ENCODE results near the gene PPP1R14D.

PPP1R14D gene

GRCh38 chr15:40775007-40775406 lies 53.5 kb downstream of the PPP1R14D start:
- DNase-seq (ENCODE audit: low read depth) = no peak
- no peak overlapping the region for H3K9ac ChIP-seq (ENCODE audit: low read length)
- H3K4me1 ChIP-seq (ENCODE audit: control insufficient read depth, insufficient read depth, low read length) = peaks cover 24% of the 10 kb centered on the region
- no peaks in the 10 kb centered on the region for H3K27me3 ChIP-seq (replicated peaks; ENCODE audit: control insufficient read depth, insufficient read depth, low read length)
- peaks cover 59% of the 10 kb centered on the region for H3K36me3 ChIP-seq (ENCODE audit: control insufficient read depth, insufficient read depth, low read length, severe bottlenecking)
- H3K9me3 ChIP-seq (ENCODE audit: control insufficient read depth, low read length) = no peaks in the 10 kb centered on the region
- no peak overlapping the region for H3K4me3 ChIP-seq (ENCODE audit: low read length)

GRCh38 chr15:40773902-40774301 lies 54.6 kb downstream of the PPP1R14D start:
- H3K27me3 ChIP-seq (replicated peaks; ENCODE audit: control insufficient read depth, insufficient read depth, low read length) = no peaks in the 10 kb centered on the region
- peaks cover 52% of the 10 kb centered on the region for H3K36me3 ChIP-seq (ENCODE audit: control insufficient read depth, insufficient read depth, low read length, severe bottlenecking)
- H3K4me3 ChIP-seq (ENCODE audit: low read length) = no peak overlapping the region
- H3K9ac ChIP-seq (ENCODE audit: low read length) = no peak overlapping the region
- DNase-seq (ENCODE audit: low read depth) = no peak
- H3K9me3 ChIP-seq (ENCODE audit: control insufficient read depth, low read length) = no peaks in the 10 kb centered on the region
- peaks cover 27% of the 10 kb centered on the region for H3K4me1 ChIP-seq (ENCODE audit: control insufficient read depth, insufficient read depth, low read length)

GRCh38 chr15:40773496-40773895 lies 55.0 kb downstream of the PPP1R14D start:
- H3K27me3 ChIP-seq (replicated peaks; ENCODE audit: control insufficient read depth, insufficient read depth, low read length) = no peaks in the 10 kb centered on the region
- no peak for DNase-seq (ENCODE audit: low read depth)
- H3K4me1 ChIP-seq (ENCODE audit: control insufficient read depth, insufficient read depth, low read length) = peaks cover 27% of the 10 kb centered on the region
- H3K9me3 ChIP-seq (ENCODE audit: control insufficient read depth, low read length) = no peaks in the 10 kb centered on the region
- H3K36me3 ChIP-seq (ENCODE audit: control insufficient read depth, insufficient read depth, low read length, severe bottlenecking) = peaks cover 48% of the 10 kb centered on the region
- no peak overlapping the region for H3K9ac ChIP-seq (ENCODE audit: low read length)
- H3K4me3 ChIP-seq (ENCODE audit: low read length) = no peak overlapping the region

GRCh38 chr15:40772014-40772413 lies 56.5 kb downstream of the PPP1R14D start:
- H3K36me3 ChIP-seq (ENCODE audit: control insufficient read depth, insufficient read depth, low read length, severe bottlenecking) = peaks cover 49% of the 10 kb centered on the region
- no peak for DNase-seq (ENCODE audit: low read depth)
- H3K4me1 ChIP-seq (ENCODE audit: control insufficient read depth, insufficient read depth, low read length) = peaks cover 29% of the 10 kb centered on the region
- no peaks in the 10 kb centered on the region for H3K27me3 ChIP-seq (replicated peaks; ENCODE audit: control insufficient read depth, insufficient read depth, low read length)
- H3K9me3 ChIP-seq (ENCODE audit: control insufficient read depth, low read length) = no peaks in the 10 kb centered on the region
- H3K4me3 ChIP-seq (ENCODE audit: low read length) = no peak overlapping the region
- H3K9ac ChIP-seq (ENCODE audit: low read length) = no peak overlapping the region

GRCh38 chr15:40771242-40771641 lies 57.3 kb downstream of the PPP1R14D start:
- peaks cover 29% of the 10 kb centered on the region for H3K4me1 ChIP-seq (ENCODE audit: control insufficient read depth, insufficient read depth, low read length)
- H3K36me3 ChIP-seq (ENCODE audit: control insufficient read depth, insufficient read depth, low read length, severe bottlenecking) = peaks cover 44% of the 10 kb centered on the region
- no peaks in the 10 kb centered on the region for H3K9me3 ChIP-seq (ENCODE audit: control insufficient read depth, low read length)
- DNase-seq (ENCODE audit: low read depth) = no peak
- H3K27me3 ChIP-seq (replicated peaks; ENCODE audit: control insufficient read depth, insufficient read depth, low read length) = no peaks in the 10 kb centered on the region
- H3K4me3 ChIP-seq (ENCODE audit: low read length) = no peak overlapping the region
- no peak overlapping the region for H3K9ac ChIP-seq (ENCODE audit: low read length)

- no peak overlapping the region for H3K9ac ChIP-seq (ENCODE audit: low read length)
- H3K36me3 ChIP-seq (ENCODE audit: control insufficient read depth, insufficient read depth, low read length, severe bottlenecking) = peaks cover 34% of the 10 kb centered on the region
- H3K4me1 ChIP-seq (ENCODE audit: control insufficient read depth, insufficient read depth, low read length) = peaks cover 38% of the 10 kb centered on the region
- no peak overlapping the region for H3K4me3 ChIP-seq (ENCODE audit: low read length)
- no peaks in the 10 kb centered on the region for H3K27me3 ChIP-seq (replicated peaks; ENCODE audit: control insufficient read depth, insufficient read depth, low read length)
- no peaks in the 10 kb centered on the region for H3K9me3 ChIP-seq (ENCODE audit: control insufficient read depth, low read length)
- DNase-seq (ENCODE audit: low read depth) = no peak
Measured at GRCh38 chr15:40770147-40770721, 58.3 kb downstream of the PPP1R14D start.

- Histone ChIP-seq H3K9me3 (ENCODE audit: control insufficient read depth, low read length) (no peaks in the 10 kb centered on the region), H3K4me3 (ENCODE audit: low read length) (no peak within 1 kb of the TSS), H3K4me1 (ENCODE audit: control insufficient read depth, insufficient read depth, low read length) (peaks cover 46% of the 10 kb centered on the region), H3K9ac (ENCODE audit: low read length) (no peak within 1 kb of the TSS), H3K27me3 (replicated peaks; ENCODE audit: control insufficient read depth, insufficient read depth, low read length) (no peaks in the 10 kb centered on the region), H3K36me3 (ENCODE audit: control insufficient read depth, insufficient read depth, low read length, severe bottlenecking) (peaks cover 26% of the 10 kb centered on the region)
- no peak for DNase-seq (ENCODE audit: low read depth)
Measured at GRCh38 chr15:40769274-40770146, 59.0 kb downstream of the PPP1R14D start, which contains the start of gene C15orf62. Gene C15orf62, plus strand, starts transcription at chr15:40769980. Its CDS starts 516 bp downstream, at chr15:40770496.

- Histone ChIP-seq H3K9me3 (ENCODE audit: control insufficient read depth, low read length) (no peaks in the 10 kb centered on the region), H3K9ac (ENCODE audit: low read length) (no peak overlapping the region), H3K4me1 (ENCODE audit: control insufficient read depth, insufficient read depth, low read length) (peaks cover 52% of the 10 kb centered on the region), H3K27me3 (replicated peaks; ENCODE audit: control insufficient read depth, insufficient read depth, low read length) (no peaks in the 10 kb centered on the region), H3K4me3 (ENCODE audit: low read length) (no peak overlapping the region), H3K36me3 (ENCODE audit: control insufficient read depth, insufficient read depth, low read length, severe bottlenecking) (peaks cover 18% of the 10 kb centered on the region)
- DNase-seq (ENCODE audit: low read depth) = no peak
Measured at GRCh38 chr15:40768521-40769273, 59.8 kb downstream of the PPP1R14D start.

- no peaks in the 10 kb centered on the region for H3K27me3 ChIP-seq (replicated peaks; ENCODE audit: control insufficient read depth, insufficient read depth, low read length)
- no peaks in the 10 kb centered on the region for H3K9me3 ChIP-seq (ENCODE audit: control insufficient read depth, low read length)
- H3K9ac ChIP-seq (ENCODE audit: low read length) = no peak overlapping the region
- no peak overlapping the region for H3K4me3 ChIP-seq (ENCODE audit: low read length)
- no peak for DNase-seq (ENCODE audit: low read depth)
- peaks cover 11% of the 10 kb centered on the region for H3K36me3 ChIP-seq (ENCODE audit: control insufficient read depth, insufficient read depth, low read length, severe bottlenecking)
- peaks cover 60% of the 10 kb centered on the region for H3K4me1 ChIP-seq (ENCODE audit: control insufficient read depth, insufficient read depth, low read length)
Measured at GRCh38 chr15:40767838-40768500, 60.5 kb downstream of the PPP1R14D start.

- H3K9ac ChIP-seq (ENCODE audit: low read length) = no peak overlapping the region
- H3K27me3 ChIP-seq (replicated peaks; ENCODE audit: control insufficient read depth, insufficient read depth, low read length) = no peaks in the 10 kb centered on the region
- no peak for DNase-seq (ENCODE audit: low read depth)
- no peak overlapping the region for H3K4me3 ChIP-seq (ENCODE audit: low read length)
- H3K4me1 ChIP-seq (ENCODE audit: control insufficient read depth, insufficient read depth, low read length) = peaks cover 57% of the 10 kb centered on the region
- H3K36me3 ChIP-seq (ENCODE audit: control insufficient read depth, insufficient read depth, low read length, severe bottlenecking) = peaks cover 6% of the 10 kb centered on the region
- H3K9me3 ChIP-seq (ENCODE audit: control insufficient read depth, low read length) = no peaks in the 10 kb centered on the region
Measured at GRCh38 chr15:40766906-40767837, 61.3 kb downstream of the PPP1R14D start.
